ENCODE measurements around the gene UBA1. TPM values are rescaled to one million over a fixed set of nuclear protein-coding genes. Genes with fewer than 3 reads are reported as not detected.
A peak's percentile ranks its signal among the peaks of the same experiment; 100 is the strongest.

The UBA1 gene
- total RNA-seq, 1 donor from 2014 or later = 161 TPM

DNA sequence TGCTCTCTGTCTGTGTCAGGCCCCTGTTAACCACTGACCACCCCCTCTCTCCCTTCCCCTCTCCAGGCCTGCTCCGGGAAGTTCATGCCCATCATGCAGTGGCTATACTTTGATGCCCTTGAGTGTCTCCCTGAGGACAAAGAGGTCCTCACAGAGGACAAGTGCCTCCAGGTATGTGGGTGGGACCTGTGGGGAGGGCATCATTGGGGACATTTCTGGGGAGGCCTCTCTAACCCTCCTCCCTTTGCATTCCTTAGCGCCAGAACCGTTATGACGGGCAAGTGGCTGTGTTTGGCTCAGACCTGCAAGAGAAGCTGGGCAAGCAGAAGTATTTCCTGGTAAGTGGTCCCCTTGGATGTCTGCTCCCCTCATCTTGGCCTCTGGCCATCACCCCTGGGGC, 9.2 kb downstream of the UBA1 start:
- H3K27me3 ChIP-seq = no peaks in the 10 kb centered on the region
- no peak overlapping the region for H3K27ac ChIP-seq
- no peaks in the 10 kb centered on the region for H3K4me1 ChIP-seq
- H3K4me3 ChIP-seq = no peak overlapping the region
- ATAC-seq (peak; percentile 62), DNase-seq (no peak)
- peaks cover 72% of the 10 kb centered on the region for H3K36me3 ChIP-seq
- intact Hi-C loops (cut with DNase I) = no loop called here
- no peaks in the 10 kb centered on the region for H3K9me3 ChIP-seq
- TF ChIP-seq, protein P1, sequence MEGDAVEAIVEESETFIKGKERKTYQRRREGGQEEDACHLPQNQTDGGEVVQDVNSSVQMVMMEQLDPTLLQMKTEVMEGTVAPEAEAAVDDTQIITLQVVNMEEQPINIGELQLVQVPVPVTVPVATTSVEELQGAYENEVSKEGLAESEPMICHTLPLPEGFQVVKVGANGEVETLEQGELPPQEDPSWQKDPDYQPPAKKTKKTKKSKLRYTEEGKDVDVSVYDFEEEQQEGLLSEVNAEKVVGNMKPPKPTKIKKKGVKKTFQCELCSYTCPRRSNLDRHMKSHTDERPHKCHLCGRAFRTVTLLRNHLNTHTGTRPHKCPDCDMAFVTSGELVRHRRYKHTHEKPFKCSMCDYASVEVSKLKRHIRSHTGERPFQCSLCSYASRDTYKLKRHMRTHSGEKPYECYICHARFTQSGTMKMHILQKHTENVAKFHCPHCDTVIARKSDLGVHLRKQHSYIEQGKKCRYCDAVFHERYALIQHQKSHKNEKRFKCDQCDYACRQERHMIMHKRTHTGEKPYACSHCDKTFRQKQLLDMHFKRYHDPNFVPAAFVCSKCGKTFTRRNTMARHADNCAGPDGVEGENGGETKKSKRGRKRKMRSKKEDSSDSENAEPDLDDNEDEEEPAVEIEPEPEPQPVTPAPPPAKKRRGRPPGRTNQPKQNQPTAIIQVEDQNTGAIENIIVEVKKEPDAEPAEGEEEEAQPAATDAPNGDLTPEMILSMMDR (IDR thresholded peaks at IDR 0.05) = no peak

GRCh38 chrX:47204970-47205369, 11.3 kb downstream of the UBA1 start:
- peaks cover 62% of the 10 kb centered on the region for H3K36me3 ChIP-seq
- H3K27me3 ChIP-seq = no peaks in the 10 kb centered on the region
- ATAC-seq = no peak
- H3K9me3 ChIP-seq = no peaks in the 10 kb centered on the region
- no peak overlapping the region for H3K27ac ChIP-seq
- H3K4me3 ChIP-seq = no peak overlapping the region
- TF ChIP-seq, protein P1 (IDR thresholded peaks at IDR 0.05) = no peak
- H3K4me1 ChIP-seq = no peaks in the 10 kb centered on the region
- intact Hi-C loops (cut with DNase I) = no loop called here
- no peak for DNase-seq

GRCh38 chrX:47206316-47206715, 12.7 kb downstream of the UBA1 start:
- H3K9me3 ChIP-seq = no peaks in the 10 kb centered on the region
- DNase-seq (no peak), ATAC-seq (no peak)
- peaks cover 62% of the 10 kb centered on the region for H3K36me3 ChIP-seq
- intact Hi-C loops (cut with DNase I) = no loop called here
- no peak overlapping the region for H3K27ac ChIP-seq
- no peak overlapping the region for H3K4me3 ChIP-seq
- TF ChIP-seq, protein P1 (IDR thresholded peaks at IDR 0.05) = no peak
- H3K4me1 ChIP-seq = no peaks in the 10 kb centered on the region
- H3K27me3 ChIP-seq = no peaks in the 10 kb centered on the region

- no peaks in the 10 kb centered on the region for H3K4me1 ChIP-seq
- H3K4me3 ChIP-seq = no peak overlapping the region
- no peaks in the 10 kb centered on the region for H3K27me3 ChIP-seq
- H3K36me3 ChIP-seq = peaks cover 60% of the 10 kb centered on the region
- TF ChIP-seq, protein P1 (IDR thresholded peaks at IDR 0.05) = no peak
- ATAC-seq (no peak), DNase-seq (no peak)
- H3K9me3 ChIP-seq = no peaks in the 10 kb centered on the region
- no peak overlapping the region for H3K27ac ChIP-seq
- intact Hi-C loops (cut with DNase I) = no loop called here
Measured at GRCh38 chrX:47208108-47208507, 14.5 kb downstream of the UBA1 start.

- TF ChIP-seq, protein P1 (IDR thresholded peaks at IDR 0.05) = no peak
- intact Hi-C loops (cut with DNase I) = no loop called here
- no peak overlapping the region for H3K4me3 ChIP-seq
- DNase-seq (no peak), ATAC-seq (no peak)
- H3K27me3 ChIP-seq = no peaks in the 10 kb centered on the region
- peaks cover 61% of the 10 kb centered on the region for H3K36me3 ChIP-seq
- no peaks in the 10 kb centered on the region for H3K4me1 ChIP-seq
- H3K9me3 ChIP-seq = no peaks in the 10 kb centered on the region
- H3K27ac ChIP-seq = no peak overlapping the region
Measured at GRCh38 chrX:47209508-47210238, 16.0 kb downstream of the UBA1 start.

Measured in upper lobe of right lung (tissue), 1 donor.